ENCODE measurements around the gene FBLN1.

The FBLN1 gene

GRCh38 chr22:45475851-45476514 is 26.7 kb upstream of the FBLN1 start:
- H3K79me2 ChIP-seq: no peaks in the 10 kb centered on the region
- no peaks in the 10 kb centered on the region for H3K27me3 ChIP-seq (ENCODE audit: control insufficient read depth, insufficient read depth, low read length)
- H3K27ac ChIP-seq: peak overlapping the region; percentile 73
- H3K4me2 ChIP-seq (ENCODE audit: low read length): no peak overlapping the region
- no peak overlapping the region for H2AFZ ChIP-seq
- no peak for TF ChIP-seq CTCF (IDR thresholded peaks at IDR 0.05)
- H3K9ac ChIP-seq: no peak overlapping the region
- no peak overlapping the region for H3K4me3 ChIP-seq (ENCODE audit: low read depth, low read length)
- H3K36me3 ChIP-seq (ENCODE audit: control insufficient read depth, insufficient read depth, low read length): no peaks in the 10 kb centered on the region
- H3K9me3 ChIP-seq (ENCODE audit: control insufficient read depth, low read length): no peaks in the 10 kb centered on the region
- H3K4me1 ChIP-seq: peaks cover 12% of the 10 kb centered on the region

- peaks cover 12% of the 10 kb centered on the region for H3K4me1 ChIP-seq
- no peak overlapping the region for H3K4me3 ChIP-seq (ENCODE audit: low read depth, low read length)
- H3K27ac ChIP-seq: peak overlapping the region; percentile 73
- H3K9me3 ChIP-seq (ENCODE audit: control insufficient read depth, low read length): no peaks in the 10 kb centered on the region
- no peaks in the 10 kb centered on the region for H3K79me2 ChIP-seq
- H3K9ac ChIP-seq: no peak overlapping the region
- no peaks in the 10 kb centered on the region for H3K36me3 ChIP-seq (ENCODE audit: control insufficient read depth, insufficient read depth, low read length)
- H3K4me2 ChIP-seq (ENCODE audit: low read length): peak overlapping the region; percentile 4
- H3K27me3 ChIP-seq (ENCODE audit: control insufficient read depth, insufficient read depth, low read length): no peaks in the 10 kb centered on the region
- no peak for TF ChIP-seq CTCF (IDR thresholded peaks at IDR 0.05)
- H2AFZ ChIP-seq: no peak overlapping the region
Observed at GRCh38 chr22:45476814-45477213, 25.9 kb upstream of the FBLN1 start.

GRCh38 chr22:45477366-45478107 is 25.1 kb upstream of the FBLN1 start:
- peak overlapping the region; percentile 73 for H3K27ac ChIP-seq
- TF ChIP-seq CTCF (IDR thresholded peaks at IDR 0.05): no peak
- H3K9me3 ChIP-seq (ENCODE audit: control insufficient read depth, low read length): no peaks in the 10 kb centered on the region

GRCh38 chr22:45478108-45478771 is 24.4 kb upstream of the FBLN1 start:
- Histone ChIP-seq H2AFZ (no peak overlapping the region), H3K4me2 (ENCODE audit: low read length) (no peak overlapping the region), H3K4me1 (peaks cover 12% of the 10 kb centered on the region), H3K4me3 (ENCODE audit: low read depth, low read length) (no peak overlapping the region), H3K9me3 (ENCODE audit: control insufficient read depth, low read length) (no peaks in the 10 kb centered on the region), H3K27ac (peak overlapping the region; percentile 73), H3K79me2 (no peaks in the 10 kb centered on the region), H3K36me3 (ENCODE audit: control insufficient read depth, insufficient read depth, low read length) (no peaks in the 10 kb centered on the region), H3K27me3 (ENCODE audit: control insufficient read depth, insufficient read depth, low read length) (no peaks in the 10 kb centered on the region), H3K9ac (no peak overlapping the region)
- no peak for TF ChIP-seq CTCF (IDR thresholded peaks at IDR 0.05)

More at GRCh38 chr22:45477366-45478107, 25.1 kb upstream of the FBLN1 start:
- Histone ChIP-seq H3K4me1 (peaks cover 12% of the 10 kb centered on the region), H3K4me3 (ENCODE audit: low read depth, low read length) (no peak overlapping the region), H3K79me2 (no peaks in the 10 kb centered on the region), H3K27me3 (ENCODE audit: control insufficient read depth, insufficient read depth, low read length) (no peaks in the 10 kb centered on the region), H3K36me3 (ENCODE audit: control insufficient read depth, insufficient read depth, low read length) (no peaks in the 10 kb centered on the region), H2AFZ (peak overlapping the region; percentile 58), H3K9ac (no peak overlapping the region), H3K4me2 (ENCODE audit: low read length) (no peak overlapping the region)
